Activated T-cell treated with anti-CD3 and anti-CD28 coated beads, Interleukin-2, amount 50 U/mL, for 24 hours (primary cell): ENCODE measurements around the gene ATP23.

Experiments
- DNase-seq: peaks from one replicate; pipeline ENCODE4 v3.0.0-alpha.2; 2020
- H3K27ac Mint-ChIP-seq: 2 replicates; pipeline ENCODE4 v1.8.0; 2020; ENCODE audit warnings: mild to moderate bottlenecking, mixed read lengths
- H3K27me3 Mint-ChIP-seq: 2 replicates; pipeline ENCODE4 v1.8.0; 2020; ENCODE audit warnings: mixed read lengths
- H3K36me3 Mint-ChIP-seq: 2 replicates; pipeline ENCODE4 v1.8.0; 2020; ENCODE audit warnings: low read depth, mixed read lengths
- H3K4me1 Mint-ChIP-seq: 2 replicates; pipeline ENCODE4 v1.8.0; 2020; ENCODE audit warnings: low read depth, mixed read lengths
- H3K4me3 Mint-ChIP-seq: 2 replicates; pipeline ENCODE4 v1.8.0; 2020; ENCODE audit warnings: mild to moderate bottlenecking, moderate library complexity, mixed read lengths
- H3K9me3 Mint-ChIP-seq: 2 replicates; pipeline ENCODE4 v1.8.0; 2020; ENCODE audit warnings: mixed read lengths

The ATP23 gene, protein sequence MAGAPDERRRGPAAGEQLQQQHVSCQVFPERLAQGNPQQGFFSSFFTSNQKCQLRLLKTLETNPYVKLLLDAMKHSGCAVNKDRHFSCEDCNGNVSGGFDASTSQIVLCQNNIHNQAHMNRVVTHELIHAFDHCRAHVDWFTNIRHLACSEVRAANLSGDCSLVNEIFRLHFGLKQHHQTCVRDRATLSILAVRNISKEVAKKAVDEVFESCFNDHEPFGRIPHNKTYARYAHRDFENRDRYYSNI

DNA sequence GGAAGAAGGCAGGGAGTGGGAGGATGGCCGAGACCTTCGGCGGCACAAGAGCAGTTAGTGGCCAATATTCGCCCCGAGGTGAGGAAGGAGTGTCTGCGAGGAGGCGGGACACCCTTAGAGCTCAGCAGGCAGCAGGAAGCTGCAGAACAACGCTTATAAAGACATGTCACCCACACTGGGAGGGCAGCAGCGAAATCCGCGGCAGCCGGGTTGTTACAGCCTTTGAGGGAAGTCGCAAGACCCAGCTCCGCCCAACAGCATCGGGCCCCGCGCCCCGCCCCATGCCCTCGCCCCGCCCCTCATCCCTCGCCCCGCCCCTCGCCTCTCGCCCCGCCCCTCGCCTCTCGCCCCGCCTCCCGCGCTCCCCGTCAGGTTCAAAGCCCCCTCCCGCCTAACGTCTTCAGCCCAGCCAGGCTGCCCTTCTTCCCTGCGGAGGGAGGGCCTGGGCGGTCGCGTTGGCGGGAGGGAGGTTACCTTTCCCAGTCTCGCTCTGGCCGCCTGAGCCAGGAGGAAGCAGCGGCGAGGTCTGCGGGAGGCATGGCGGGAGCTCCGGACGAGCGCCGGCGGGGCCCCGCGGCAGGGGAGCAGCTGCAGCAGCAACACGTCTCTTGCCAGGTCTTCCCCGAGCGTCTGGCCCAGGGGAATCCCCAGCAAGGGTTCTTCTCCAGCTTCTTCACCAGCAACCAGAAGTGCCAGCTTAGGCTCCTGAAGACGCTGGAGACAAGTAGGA lies at the start of gene ATP23:
ATP23 (plus strand) TSS at position 403 of the 730 bp plus-strand sequence; CDS start at position 538, 135 bp downstream.
- H3K27ac Mint-ChIP-seq, result peak within 1 kb of the TSS; percentile 94
- H3K4me1 Mint-ChIP-seq, result peaks cover 46% of the 10 kb centered on the region
- H3K4me3 Mint-ChIP-seq, result peak within 1 kb of the TSS; percentile 84
- peak; percentile 94 for DNase-seq
- no peaks in the 10 kb centered on the region for H3K9me3 Mint-ChIP-seq
- peaks cover 2% of the 10 kb centered on the region for H3K36me3 Mint-ChIP-seq
- H3K27me3 Mint-ChIP-seq, result no peaks in the 10 kb centered on the region

GRCh38 chr12:57892232-57892972 lies 49.0 kb upstream of the ATP23 start:
- H3K4me3 Mint-ChIP-seq, result no peak overlapping the region
- peaks cover 48% of the 10 kb centered on the region for H3K4me1 Mint-ChIP-seq

DNA sequence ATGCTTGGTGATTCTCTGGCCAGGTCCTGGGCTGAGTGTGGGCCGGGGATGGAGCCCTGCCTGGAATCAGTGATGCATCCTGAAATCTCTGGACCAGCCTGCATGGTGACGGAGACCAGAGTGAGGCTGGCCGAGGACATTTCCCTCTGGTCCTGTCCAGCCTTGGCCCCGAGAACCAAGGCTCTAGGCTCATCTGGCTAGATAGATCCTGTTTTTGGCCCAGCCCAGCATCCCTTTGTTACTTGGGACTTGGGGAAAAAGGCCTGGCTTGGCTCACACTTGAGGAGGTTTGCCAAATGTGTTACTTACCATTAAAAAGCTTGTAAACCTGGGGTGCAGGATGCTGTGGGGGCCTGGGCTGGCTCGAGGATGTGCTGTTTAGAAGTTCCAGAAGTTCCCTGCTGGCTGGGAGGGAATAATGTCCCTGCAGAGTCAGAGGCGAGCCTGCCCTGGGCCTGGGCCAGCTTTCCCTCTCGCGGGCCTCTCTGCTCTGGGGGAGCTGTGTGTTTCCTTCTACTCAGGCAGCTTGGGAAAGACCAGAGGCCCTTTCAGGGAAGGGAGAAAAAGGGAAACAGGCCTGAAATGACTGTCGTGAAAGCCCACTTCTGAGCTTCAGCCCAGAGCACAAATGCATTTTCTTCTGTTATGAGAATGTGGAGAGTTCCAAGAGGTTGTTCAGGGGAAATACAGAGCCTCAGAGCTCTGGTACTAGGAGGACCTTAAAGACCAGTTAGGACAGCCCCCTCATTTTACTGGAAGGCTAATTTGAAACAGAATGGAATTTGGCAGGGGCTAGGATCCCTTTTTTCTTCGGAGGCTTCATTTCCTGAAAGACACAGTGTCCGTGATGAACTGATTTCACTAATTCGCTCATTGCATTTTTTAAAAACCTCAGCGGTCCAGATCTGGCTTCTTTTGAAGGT lies 47.7 kb upstream of the ATP23 start:
- H3K9me3 Mint-ChIP-seq, result no peaks in the 10 kb centered on the region
- H3K27me3 Mint-ChIP-seq, result peaks cover 3% of the 10 kb centered on the region
- H3K27ac Mint-ChIP-seq, result no peak overlapping the region
- no peak for DNase-seq
- no peak overlapping the region for H3K4me3 Mint-ChIP-seq
- no peaks in the 10 kb centered on the region for H3K36me3 Mint-ChIP-seq
- H3K4me1 Mint-ChIP-seq, result peaks cover 53% of the 10 kb centered on the region

More at GRCh38 chr12:57892232-57892972, 49.0 kb upstream of the ATP23 start:
- Mint-ChIP-seq H3K9me3 (no peaks in the 10 kb centered on the region), H3K36me3 (no peaks in the 10 kb centered on the region), H3K27ac (no peak overlapping the region), H3K27me3 (peaks cover 3% of the 10 kb centered on the region)
- no peak for DNase-seq

- H3K4me3 Mint-ChIP-seq, result no peak overlapping the region
- H3K4me1 Mint-ChIP-seq, result peaks cover 57% of the 10 kb centered on the region
- H3K27ac Mint-ChIP-seq, result peak overlapping the region; percentile 16
- no peaks in the 10 kb centered on the region for H3K9me3 Mint-ChIP-seq
- no peak for DNase-seq
- H3K36me3 Mint-ChIP-seq, result no peaks in the 10 kb centered on the region
- peaks cover 3% of the 10 kb centered on the region for H3K27me3 Mint-ChIP-seq
These were observed 46.7 kb upstream of the ATP23 start for GRCh38 chr12:57894399-57895292.

GRCh38 chr12:57895389-57896114 lies 45.8 kb upstream of the ATP23 start:
- Mint-ChIP-seq H3K4me1 (peaks cover 64% of the 10 kb centered on the region), H3K27me3 (no peaks in the 10 kb centered on the region), H3K4me3 (peak overlapping the region; percentile 57), H3K36me3 (no peaks in the 10 kb centered on the region), H3K27ac (peak overlapping the region; percentile 82), H3K9me3 (no peaks in the 10 kb centered on the region)
- no peak for DNase-seq

DNA sequence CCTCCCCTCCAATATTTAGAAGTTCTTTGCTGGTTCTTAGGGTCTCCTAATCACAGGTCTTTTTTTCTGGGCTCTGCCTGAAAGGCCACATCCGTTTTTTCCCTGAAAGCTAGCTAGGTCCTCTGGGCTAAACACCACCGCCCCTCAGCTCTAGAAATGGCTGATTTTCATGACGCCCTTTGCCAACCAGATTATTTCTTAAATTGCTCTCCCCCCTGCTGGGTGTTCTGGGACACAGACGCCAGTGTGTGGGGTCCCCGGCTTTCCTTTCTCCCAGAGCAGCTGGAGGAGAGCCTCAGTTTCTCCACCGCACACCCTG lies 45.3 kb upstream of the ATP23 start:
- no peaks in the 10 kb centered on the region for H3K27me3 Mint-ChIP-seq
- no peaks in the 10 kb centered on the region for H3K36me3 Mint-ChIP-seq
- peak overlapping the region; percentile 82 for H3K27ac Mint-ChIP-seq
- H3K4me3 Mint-ChIP-seq, result peak overlapping the region; percentile 57
- peaks cover 66% of the 10 kb centered on the region for H3K4me1 Mint-ChIP-seq
- no peak for DNase-seq
- H3K9me3 Mint-ChIP-seq, result no peaks in the 10 kb centered on the region

- no peaks in the 10 kb centered on the region for H3K36me3 Mint-ChIP-seq
- DNase-seq, result no peak
- peak overlapping the region; percentile 79 for H3K27ac Mint-ChIP-seq
- no peaks in the 10 kb centered on the region for H3K27me3 Mint-ChIP-seq
- peaks cover 66% of the 10 kb centered on the region for H3K4me1 Mint-ChIP-seq
- no peaks in the 10 kb centered on the region for H3K9me3 Mint-ChIP-seq
- H3K4me3 Mint-ChIP-seq, result peak overlapping the region; percentile 68
These were observed 44.7 kb upstream of the ATP23 start for GRCh38 chr12:57896434-57897201.

DNA sequence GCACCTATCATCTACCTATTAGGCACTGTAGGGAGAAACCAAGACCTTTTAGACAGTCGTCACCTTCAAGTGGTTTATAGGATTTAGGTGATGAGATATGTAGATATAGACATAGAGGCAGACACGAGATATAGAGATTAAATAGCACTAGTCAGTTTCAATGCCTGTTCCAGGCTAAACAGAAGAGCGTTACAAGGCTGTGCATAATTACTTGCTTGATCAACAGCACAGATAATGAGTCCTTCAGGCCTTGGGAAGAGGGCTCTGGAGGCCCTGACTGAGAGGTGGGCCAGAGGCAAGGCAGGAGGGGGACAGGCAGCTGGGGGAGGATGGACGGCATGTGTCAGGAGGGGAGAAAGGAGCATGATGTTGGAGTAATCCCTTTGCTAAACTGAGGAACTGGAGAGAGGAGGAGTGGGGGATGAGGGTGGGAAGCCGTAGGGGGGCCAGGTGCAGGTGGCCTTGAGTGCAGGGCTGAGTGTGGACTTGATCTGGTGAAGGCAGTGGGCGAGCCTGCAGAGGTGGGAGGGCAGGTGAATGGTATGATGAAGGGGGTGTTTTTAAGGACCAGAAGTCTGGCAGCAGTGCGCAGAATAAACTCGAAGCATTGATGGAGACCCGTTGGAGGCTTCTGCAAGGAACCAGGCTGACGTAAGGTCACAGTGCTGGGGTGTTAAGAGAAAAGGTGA lies 43.9 kb upstream of the ATP23 start:
- peaks cover 66% of the 10 kb centered on the region for H3K4me1 Mint-ChIP-seq
- H3K36me3 Mint-ChIP-seq, result no peaks in the 10 kb centered on the region
- H3K27ac Mint-ChIP-seq, result peak overlapping the region; percentile 97
- H3K27me3 Mint-ChIP-seq, result no peaks in the 10 kb centered on the region
- no peaks in the 10 kb centered on the region for H3K9me3 Mint-ChIP-seq
- peak overlapping the region; percentile 68 for H3K4me3 Mint-ChIP-seq
- DNase-seq, result no peak

DNA sequence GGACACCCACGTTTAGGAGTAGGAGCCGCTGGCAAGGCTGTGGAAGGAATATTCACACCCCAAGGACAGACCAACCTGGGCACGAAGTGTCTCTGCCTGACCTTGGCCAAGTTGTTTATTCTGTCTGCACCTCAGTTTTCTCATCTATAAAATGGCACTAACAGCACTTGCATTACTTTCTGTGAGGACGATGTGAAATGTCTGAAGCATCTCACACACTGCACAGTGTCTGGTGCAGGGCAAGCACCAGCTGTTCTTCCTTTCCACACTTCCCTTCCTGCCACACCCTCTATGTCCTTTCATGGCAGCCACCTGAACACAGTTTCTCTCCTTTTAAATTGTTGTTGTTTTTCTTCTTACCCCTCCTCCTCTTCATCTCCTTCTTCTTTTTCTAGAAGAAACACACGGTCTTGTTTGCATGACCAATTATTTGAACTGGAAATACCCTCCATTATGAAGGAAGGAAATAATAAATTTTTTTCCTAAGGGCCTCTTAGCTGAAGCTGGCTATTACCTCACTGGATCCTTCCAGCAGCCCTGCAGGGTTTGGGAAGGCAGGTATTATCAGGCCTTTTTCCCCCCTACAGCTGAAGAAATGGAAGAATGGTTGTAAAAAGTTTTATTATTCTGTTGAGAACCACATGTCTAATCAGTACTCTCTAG lies 42.9 kb upstream of the ATP23 start:
- peak overlapping the region; percentile 64 for H3K4me3 Mint-ChIP-seq
- DNase-seq, result no peak
- peaks cover 66% of the 10 kb centered on the region for H3K4me1 Mint-ChIP-seq
- no peaks in the 10 kb centered on the region for H3K9me3 Mint-ChIP-seq
- H3K36me3 Mint-ChIP-seq, result no peaks in the 10 kb centered on the region
- H3K27ac Mint-ChIP-seq, result peak overlapping the region; percentile 97
- H3K27me3 Mint-ChIP-seq, result no peaks in the 10 kb centered on the region

DNA sequence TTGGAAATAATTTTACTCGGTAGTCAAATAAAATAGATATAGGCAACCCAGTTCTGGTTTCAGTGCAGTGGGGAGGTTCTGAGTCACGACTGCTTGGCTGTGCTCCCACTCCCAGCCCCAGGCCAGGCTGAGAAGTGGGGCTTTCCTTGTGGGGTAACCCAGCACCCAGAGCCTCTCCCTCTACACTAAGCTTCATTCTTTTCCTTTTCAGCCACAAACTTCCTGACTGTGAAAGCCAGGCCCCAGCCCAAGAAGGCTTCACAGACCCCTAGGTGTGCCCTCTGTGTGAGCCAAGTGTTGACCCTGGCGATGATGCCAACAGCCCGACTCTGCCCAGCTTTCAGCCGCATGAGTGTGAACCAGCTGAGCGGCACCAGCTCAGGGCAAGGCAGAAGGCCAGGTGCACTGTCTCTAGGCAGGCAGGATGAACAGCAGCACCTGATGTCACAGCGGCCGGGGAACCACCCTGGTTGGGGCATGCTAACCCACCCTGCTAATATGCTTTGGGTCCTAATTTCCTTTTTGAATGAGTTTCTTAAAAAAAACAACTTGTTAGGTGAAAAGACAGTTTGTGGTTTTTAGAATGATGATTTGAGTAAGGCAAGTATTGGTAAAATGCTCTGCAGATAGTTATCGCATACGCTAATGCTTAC lies 42.2 kb upstream of the ATP23 start:
- peaks cover 60% of the 10 kb centered on the region for H3K4me1 Mint-ChIP-seq

GRCh38 chr12:57902478-57902969 lies 38.8 kb upstream of the ATP23 start:
- DNase-seq, result no peak
- Mint-ChIP-seq H3K27ac (no peak overlapping the region), H3K9me3 (no peaks in the 10 kb centered on the region), H3K4me1 (peaks cover 35% of the 10 kb centered on the region), H3K4me3 (no peak overlapping the region), H3K36me3 (no peaks in the 10 kb centered on the region), H3K27me3 (peaks cover 3% of the 10 kb centered on the region)

More for the DNA sequence above, 42.2 kb upstream of the ATP23 start:
- H3K27ac Mint-ChIP-seq, result peak overlapping the region; percentile 97
- peak; percentile 85 for DNase-seq
- no peaks in the 10 kb centered on the region for H3K9me3 Mint-ChIP-seq
- no peaks in the 10 kb centered on the region for H3K36me3 Mint-ChIP-seq
- H3K4me3 Mint-ChIP-seq, result peak overlapping the region; percentile 64
- no peaks in the 10 kb centered on the region for H3K27me3 Mint-ChIP-seq
